H1 (cell line): Measurements from ENCODE around the gene TSPEAR. TPM values are rescaled to one million over a fixed set of nuclear protein-coding genes. Genes with fewer than 3 reads are reported as not detected.

Source experiments
- ASH2L ChIP-seq: fragments of 200-600, 300-600 bp; sonication (generic); IDR thresholded peaks from one replicate; pipeline ENCODE4 v1.7.1; 2017; ENCODE audit warnings: low read length
- GTF2F1 ChIP-seq: IDR thresholded peaks from 2 replicates; pipeline ENCODE4 v1.6.1; 2012; ENCODE audit warnings: low read depth, low read length, improper control_type of control experiment, borderline replicate concordance
- HDAC6 ChIP-seq: IDR thresholded peaks from one replicate; pipeline ENCODE4 v1.7.1; 2012; ENCODE audit warnings: low read depth, mild to moderate bottlenecking, inconsistent platforms, low read length, moderate library complexity
- RAD21 ChIP-seq, 2 experiments: IDR thresholded peaks in 1 of 2; conservative IDR thresholded peaks in 1 of 2; 2 replicates each; pipeline ENCODE4 v1.6.1; 2011; ENCODE audit warnings: low read depth in 2 of 2, low read length in 2 of 2, improper control_type of control experiment in 1 of 2, inconsistent platforms in 1 of 2, mild to moderate bottlenecking in 1 of 2, moderate library complexity in 1 of 2
- RBBP5 ChIP-seq: IDR thresholded peaks from 2 replicates; pipeline ENCODE4 v1.7.1; 2012; ENCODE audit warnings: low read depth, mild to moderate bottlenecking, inconsistent platforms, low read length, moderate library complexity, borderline replicate concordance
- RNF2 ChIP-seq: fragments of 200-900, 300-1000 bp; sonication (generic); IDR thresholded peaks from 2 replicates; pipeline ENCODE4 v1.7.1; 2016; ENCODE audit warnings: borderline replicate concordance, low read depth, mild to moderate bottlenecking, antibody characterized with exemption, low read length; ENCODE audit not compliant: poor library complexity, severe bottlenecking; ENCODE audit errors: missing control alignments
- SP4 ChIP-seq: IDR thresholded peaks from 2 replicates; pipeline ENCODE4 v1.6.1; 2012; ENCODE audit warnings: low read length, inconsistent platforms
- TEAD4 ChIP-seq: IDR thresholded peaks from 2 replicates; pipeline ENCODE4 v1.6.1; 2012; ENCODE audit warnings: low read depth, low read length, inconsistent platforms, mixed read lengths
- polyA plus RNA-seq, 7 experiments: library from polyadenylated mRNA; depleted of rRNA in 3 of 7; stranded (reverse) in 5 of 7; unstranded in 2 of 7; fragments of >200 nt in 5 of 7; fragments of 200-250 nt in 2 of 7; gene quantifications; 1 replicate in 5 of 7; 2 replicates in 1 of 7; 4 replicates in 1 of 7; pipeline versions ENCODE4 v1.2.1 to v1.2.3, GENCODE V29; 2011 to 2013; ENCODE audit warnings: missing spikeins in 2 of 7, mixed read lengths in 2 of 7
- total RNA-seq: library from RNA; stranded (reverse); fragmentation: NEBNext Ultra II Directional; extraction: Animal tissue kit (Norgen Biotek cat#: 25700); gene quantifications from 2 replicates; pipeline ENCODE4 v1.2.1, GENCODE V29; 2021
- TF ChIP-seq, protein P1 (sequence below): IDR thresholded peaks from 2 replicates; pipeline ENCODE4 v1.6.1; 2012; ENCODE audit warnings: inconsistent platforms
- TF ChIP-seq, protein P2 (sequence below), 3 experiments: IDR thresholded peaks; 1 replicate in 2 of 3; 2 replicates in 1 of 3; pipeline versions ENCODE4 v1.5.1 to v1.6.1; 2011; ENCODE audit warnings: low read length in 3 of 3, mild to moderate bottlenecking in 3 of 3, inconsistent platforms in 2 of 3, low read depth in 1 of 3, moderate library complexity in 1 of 3; ENCODE audit not compliant: insufficient read depth in 1 of 3; ENCODE audit errors: control extremely low read depth in 1 of 3

The TSPEAR gene
- total and polyA plus RNA-seq, 2 of the 8 experiments (the other 6 are each of a cell fraction or from before 2014, with no cell fraction given) = 0.58 to 0.89 TPM

DNA sequence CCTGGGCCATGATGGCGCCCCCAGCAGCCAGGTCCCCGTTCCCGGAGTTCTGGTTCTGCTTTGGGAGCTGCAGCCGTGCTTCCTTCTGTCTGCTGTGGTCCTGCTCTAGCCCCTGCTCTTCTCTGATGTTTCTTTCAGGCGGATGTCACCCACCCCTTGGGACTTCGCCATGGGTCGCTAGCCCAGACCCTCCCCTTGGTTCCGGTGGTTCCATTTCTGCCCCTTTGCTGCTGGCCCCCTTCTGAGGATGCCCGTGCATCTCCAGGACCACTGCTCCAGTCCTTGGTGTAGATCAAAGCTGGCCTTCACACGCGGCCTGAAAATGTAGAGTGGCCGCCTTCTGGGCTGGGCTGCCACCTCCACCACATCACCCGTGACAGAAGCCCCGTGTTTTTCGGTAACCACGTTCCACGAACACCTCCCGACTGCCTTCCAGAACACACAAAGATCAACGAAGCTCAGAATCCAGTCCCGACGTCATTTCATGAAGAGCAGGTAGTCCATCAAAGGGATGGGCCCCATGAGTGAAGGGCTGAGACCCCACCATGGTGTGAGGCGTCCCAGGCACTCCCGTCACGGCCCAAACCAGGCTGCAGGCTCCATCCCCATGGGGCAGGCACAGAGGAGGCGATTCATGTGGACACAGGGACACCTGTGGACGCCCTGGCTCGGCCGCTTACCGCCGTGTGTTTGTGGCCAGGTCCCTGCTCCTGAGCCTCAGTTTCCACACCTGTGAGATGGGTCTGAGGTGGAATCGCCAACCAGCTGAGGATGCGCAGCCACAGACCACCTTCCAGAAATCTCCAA, 195.8 kb downstream of the TSPEAR start (continued):
- TF ChIP-seq, protein P1, sequence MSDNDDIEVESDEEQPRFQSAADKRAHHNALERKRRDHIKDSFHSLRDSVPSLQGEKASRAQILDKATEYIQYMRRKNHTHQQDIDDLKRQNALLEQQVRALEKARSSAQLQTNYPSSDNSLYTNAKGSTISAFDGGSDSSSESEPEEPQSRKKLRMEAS = no peak
- no peak for TF ChIP-seq HDAC6
- no peak for TF ChIP-seq RNF2
- no peak for TF ChIP-seq SP4
- TF ChIP-seq TEAD4 = no peak
- no peak for TF ChIP-seq RBBP5
- no peak for TF ChIP-seq ASH2L
- TF ChIP-seq GTF2F1 = no peak
- TF ChIP-seq RAD21 (IDR thresholded peaks at IDR 0.05 in 1 of 2, conservative IDR thresholded peaks at IDR 0.05 in 1 of 2; ENCODE audit: low read depth in 2 of 2, low read length in 2 of 2) = no peak
- TF ChIP-seq, protein P2, sequence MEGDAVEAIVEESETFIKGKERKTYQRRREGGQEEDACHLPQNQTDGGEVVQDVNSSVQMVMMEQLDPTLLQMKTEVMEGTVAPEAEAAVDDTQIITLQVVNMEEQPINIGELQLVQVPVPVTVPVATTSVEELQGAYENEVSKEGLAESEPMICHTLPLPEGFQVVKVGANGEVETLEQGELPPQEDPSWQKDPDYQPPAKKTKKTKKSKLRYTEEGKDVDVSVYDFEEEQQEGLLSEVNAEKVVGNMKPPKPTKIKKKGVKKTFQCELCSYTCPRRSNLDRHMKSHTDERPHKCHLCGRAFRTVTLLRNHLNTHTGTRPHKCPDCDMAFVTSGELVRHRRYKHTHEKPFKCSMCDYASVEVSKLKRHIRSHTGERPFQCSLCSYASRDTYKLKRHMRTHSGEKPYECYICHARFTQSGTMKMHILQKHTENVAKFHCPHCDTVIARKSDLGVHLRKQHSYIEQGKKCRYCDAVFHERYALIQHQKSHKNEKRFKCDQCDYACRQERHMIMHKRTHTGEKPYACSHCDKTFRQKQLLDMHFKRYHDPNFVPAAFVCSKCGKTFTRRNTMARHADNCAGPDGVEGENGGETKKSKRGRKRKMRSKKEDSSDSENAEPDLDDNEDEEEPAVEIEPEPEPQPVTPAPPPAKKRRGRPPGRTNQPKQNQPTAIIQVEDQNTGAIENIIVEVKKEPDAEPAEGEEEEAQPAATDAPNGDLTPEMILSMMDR (IDR thresholded peaks at IDR 0.05; ENCODE audit: control extremely low read depth in 1 of 3, insufficient read depth in 1 of 3, low read depth in 1 of 3, low read length in 3 of 3) = no peak
